Skeletal muscle cell (primary cell): ENCODE measurements around the gene ANKRD23.
"Not testable (repeated sequence)": the region's sequence is repeated elsewhere in the genome, so short reads cannot be mapped to it uniquely, and the experiment has no call there.

Source experiments
- DNase-seq: peaks from one replicate; pipeline ENCODE4 v3.0.0-alpha.2; 2010; ENCODE audit warnings: low read depth
- H3K4me3 ChIP-seq: 2 replicates; pipeline ENCODE4 v1.5.1; 2011; ENCODE audit warnings: low read depth, mild to moderate bottlenecking, control low read depth, low read length, moderate library complexity

ANKRD23 gene

GRCh38 chr2:96865654-96866053, 21.8 kb upstream of the ANKRD23 start:
- no peak for DNase-seq
- H3K4me3 ChIP-seq = no peak overlapping the region

GRCh38 chr2:96864343-96865091, 20.7 kb upstream of the ANKRD23 start:
- DNase-seq = no peak
- no peak overlapping the region for H3K4me3 ChIP-seq

GRCh38 chr2:96863575-96864342, 19.9 kb upstream of the ANKRD23 start:
- no peak for DNase-seq
- no peak overlapping the region for H3K4me3 ChIP-seq

- not testable (repeated sequence) for H3K4me3 ChIP-seq, DNase-seq
Observed at GRCh38 chr2:96863056-96863455, 19.2 kb upstream of the ANKRD23 start.

- DNase-seq = no peak
- H3K4me3 ChIP-seq = no peak overlapping the region
Observed at GRCh38 chr2:96861074-96861473, 17.3 kb upstream of the ANKRD23 start.

GRCh38 chr2:96860065-96861029, 16.5 kb upstream of the ANKRD23 start:
- H3K4me3 ChIP-seq = no peak overlapping the region
- DNase-seq = no peak

- DNase-seq = no peak
Observed at GRCh38 chr2:96859681-96860064, 15.9 kb upstream of the ANKRD23 start.

GRCh38 chr2:96859099-96859649, 15.4 kb upstream of the ANKRD23 start:
- no peak for DNase-seq

More at GRCh38 chr2:96859681-96860064, 15.9 kb upstream of the ANKRD23 start:
- H3K4me3 ChIP-seq = no peak overlapping the region

GRCh38 chr2:96857667-96858372, 14.0 kb upstream of the ANKRD23 start, which contains the start of gene ANKRD39:
Gene ANKRD39 (minus strand): TSS chr2:96858016. CDS start chr2:96857987, 29 bp downstream.
- peak; percentile 88 for DNase-seq
- peak within 1 kb of the TSS; percentile 83 for H3K4me3 ChIP-seq

More at GRCh38 chr2:96859099-96859649, 15.4 kb upstream of the ANKRD23 start:
- no peak overlapping the region for H3K4me3 ChIP-seq

- peak overlapping the region; percentile 83 for H3K4me3 ChIP-seq
- DNase-seq = no peak
Observed at GRCh38 chr2:96856776-96857666, 13.2 kb upstream of the ANKRD23 start.

- no peak overlapping the region for H3K4me3 ChIP-seq
- no peak for DNase-seq
Observed at GRCh38 chr2:96853321-96853720, 9.5 kb upstream of the ANKRD23 start.

- DNase-seq = no peak
- H3K4me3 ChIP-seq = no peak overlapping the region
Observed at GRCh38 chr2:96852667-96853066, 8.8 kb upstream of the ANKRD23 start.

- DNase-seq = no peak
- H3K4me3 ChIP-seq = no peak overlapping the region
Observed at GRCh38 chr2:96848264-96848663, 4.4 kb upstream of the ANKRD23 start.

- H3K4me3 ChIP-seq = no peak overlapping the region
- no peak for DNase-seq
Observed at GRCh38 chr2:96847586-96847985, 3.8 kb upstream of the ANKRD23 start.

GRCh38 chr2:96846825-96847224, 3.0 kb upstream of the ANKRD23 start:
- DNase-seq = no peak
- no peak overlapping the region for H3K4me3 ChIP-seq

GRCh38 chr2:96844405-96844808, 586 bp upstream of the ANKRD23 start:
- DNase-seq = no peak
- no peak overlapping the region for H3K4me3 ChIP-seq

- no peak for DNase-seq
- H3K4me3 ChIP-seq = no peak overlapping the region
Observed at GRCh38 chr2:96842600-96842999, 1.2 kb downstream of the ANKRD23 start.
